ENCODE results near the gene TOP2A. TPM values are rescaled to one million over a fixed set of nuclear protein-coding genes. Genes with fewer than 3 reads are reported as not detected.
"Not testable (repeated sequence)": the region's sequence is repeated elsewhere in the genome, so short reads cannot be mapped to it uniquely, and the experiment has no call there.

Gene TOP2A
- total RNA-seq, 1 experiment from 2014 or later, result 230 TPM

- no peaks in the 10 kb centered on the region; the same call in 1 of the 2 replicates for H3K27me3 Mint-ChIP-seq (ENCODE audit: low read depth)
These were observed 39.9 kb downstream of the TOP2A start for GRCh38 chr17:40377832-40378231.

GRCh38 chr17:40376541-40376940, 41.2 kb downstream of the TOP2A start:
- H3K4me2 ChIP-seq (ENCODE audit: insufficient read depth, insufficient read length, low read length); H3K18ac ChIP-seq (ENCODE audit: insufficient read length, low read depth, low read length); H3K4ac ChIP-seq (ENCODE audit: low read depth, low read length); H3K23ac ChIP-seq (ENCODE audit: insufficient read length, low read depth, low read length); H3K4me1 Mint-ChIP-seq; H4K91ac ChIP-seq (ENCODE audit: insufficient read length, low read depth, low read length); H3K27ac Mint-ChIP-seq; H3T11ph ChIP-seq (ENCODE audit: low read length); H3K79me2 ChIP-seq (ENCODE audit: insufficient read depth, low read length); H2BK20ac ChIP-seq (ENCODE audit: low read depth, low read length, poor library complexity, severe bottlenecking); H3K4me3 Mint-ChIP-seq; H3K56ac ChIP-seq (ENCODE audit: insufficient read length, low read depth, low read length); H3K79me1 ChIP-seq (ENCODE audit: insufficient read depth, low read depth, low read length, poor library complexity, severe bottlenecking); H2BK12ac ChIP-seq (ENCODE audit: insufficient read length, low read depth, low read length); H3K27me3 ChIP-seq (ENCODE audit: insufficient read depth, low read length); H4K20me1 ChIP-seq (ENCODE audit: control insufficient read depth, insufficient read depth, insufficient read length); H3K23me2 ChIP-seq (ENCODE audit: insufficient read length, low read depth, low read length, poor library complexity, severe bottlenecking); H3K4me1 ChIP-seq (ENCODE audit: insufficient read depth, low read length); H4K8ac ChIP-seq (replicated peaks; ENCODE audit: insufficient read length, low read depth, low read length); H4K5ac ChIP-seq (ENCODE audit: insufficient read length, low read depth, low read length); H3K9ac ChIP-seq (ENCODE audit: extremely low read depth, insufficient read length, low read length); H3K14ac ChIP-seq (ENCODE audit: insufficient read depth, low read length); H3K27me3 Mint-ChIP-seq (ENCODE audit: low read depth); H3K9me3 Mint-ChIP-seq; H2AK5ac ChIP-seq (ENCODE audit: insufficient read length, low read length); H2BK5ac ChIP-seq (ENCODE audit: insufficient read length, low read length); H3K36me3 Mint-ChIP-seq (ENCODE audit: insufficient read depth in 1 of 3, low read depth in 3 of 3); H2AFZ ChIP-seq (ENCODE audit: low read length); H2BK120ac ChIP-seq (ENCODE audit: low read depth, low read length, poor library complexity, severe bottlenecking); H3K9me3 ChIP-seq (ENCODE audit: control insufficient read depth, low read depth, low read length); H3K27ac ChIP-seq (ENCODE audit: insufficient read length, low read depth, low read length); DNase-seq; H2BK15ac ChIP-seq (ENCODE audit: low read depth, low read length): not testable (repeated sequence)
- WGBS (ENCODE audit: extremely low coverage, insufficient read length, low lambda C conversion rate), result no CpG with 5 or more reads among the region's 6 CpGs

More at GRCh38 chr17:40377832-40378231, 39.9 kb downstream of the TOP2A start:
- Histone ChIP-seq H2AK5ac (ENCODE audit: insufficient read length, low read length) (no peak overlapping the region), H3K27me3 (ENCODE audit: insufficient read depth, low read length) (no peaks in the 10 kb centered on the region), H2BK120ac (ENCODE audit: low read depth, low read length, poor library complexity, severe bottlenecking) (no peak overlapping the region), H3K23ac (ENCODE audit: insufficient read length, low read depth, low read length) (no peak overlapping the region), H3K14ac (ENCODE audit: insufficient read depth, low read length) (no peak overlapping the region), H3K4me1 (ENCODE audit: insufficient read depth, low read length) (no peaks in the 10 kb centered on the region), H3K23me2 (ENCODE audit: insufficient read length, low read depth, low read length, poor library complexity, severe bottlenecking) (no peaks in the 10 kb centered on the region), H2BK20ac (ENCODE audit: low read depth, low read length, poor library complexity, severe bottlenecking) (no peak overlapping the region), H2BK5ac (ENCODE audit: insufficient read length, low read length) (no peak overlapping the region), H3K4ac (ENCODE audit: low read depth, low read length) (no peak overlapping the region), H2BK15ac (ENCODE audit: low read depth, low read length) (no peak overlapping the region), H2BK12ac (ENCODE audit: insufficient read length, low read depth, low read length) (no peak overlapping the region), H3K9me3 (ENCODE audit: control insufficient read depth, low read depth, low read length) (no peaks in the 10 kb centered on the region), H4K20me1 (ENCODE audit: control insufficient read depth, insufficient read depth, insufficient read length) (no peaks in the 10 kb centered on the region), H4K8ac (replicated peaks; ENCODE audit: insufficient read length, low read depth, low read length) (no peak overlapping the region), H3K79me1 (ENCODE audit: insufficient read depth, low read depth, low read length, poor library complexity, severe bottlenecking) (no peaks in the 10 kb centered on the region), H3K27ac (ENCODE audit: insufficient read length, low read depth, low read length) (no peak overlapping the region), H3K9ac (ENCODE audit: extremely low read depth, insufficient read length, low read length) (no peak overlapping the region), H3K18ac (ENCODE audit: insufficient read length, low read depth, low read length) (no peak overlapping the region), H3K79me2 (ENCODE audit: insufficient read depth, low read length) (no peaks in the 10 kb centered on the region), H3K4me2 (ENCODE audit: insufficient read depth, insufficient read length, low read length) (no peak overlapping the region), H2AFZ (ENCODE audit: low read length) (no peak overlapping the region), H3T11ph (ENCODE audit: low read length) (no peak overlapping the region), H4K91ac (ENCODE audit: insufficient read length, low read depth, low read length) (no peak overlapping the region), H3K56ac (ENCODE audit: insufficient read length, low read depth, low read length) (no peak overlapping the region), H4K5ac (ENCODE audit: insufficient read length, low read depth, low read length) (no peak overlapping the region)
- Mint-ChIP-seq H3K27ac (no peak overlapping the region), H3K4me1 (peaks cover 7 to 10% of the 10 kb centered on the region in 2 experiments), H3K4me3 (no peak overlapping the region), H3K9me3 (peaks cover 0 to 4% of the 10 kb centered on the region in 2 experiments; a peak in 1 of 5 replicates), H3K36me3 (ENCODE audit: insufficient read depth in 1 of 3, low read depth in 3 of 3) (no peaks in the 10 kb centered on the region)
- whole genome bisulfite sequencing (ENCODE audit: extremely low coverage, insufficient read length, low lambda C conversion rate), result no CpG with 5 or more reads among the region's 13 CpGs
- no peak for DNase-seq
- no peak for TF ChIP-seq CTCF (conservative IDR thresholded peaks at IDR 0.05)
